Measurements from ENCODE around the gene NCKIPSD.

Gene NCKIPSD

DNA sequence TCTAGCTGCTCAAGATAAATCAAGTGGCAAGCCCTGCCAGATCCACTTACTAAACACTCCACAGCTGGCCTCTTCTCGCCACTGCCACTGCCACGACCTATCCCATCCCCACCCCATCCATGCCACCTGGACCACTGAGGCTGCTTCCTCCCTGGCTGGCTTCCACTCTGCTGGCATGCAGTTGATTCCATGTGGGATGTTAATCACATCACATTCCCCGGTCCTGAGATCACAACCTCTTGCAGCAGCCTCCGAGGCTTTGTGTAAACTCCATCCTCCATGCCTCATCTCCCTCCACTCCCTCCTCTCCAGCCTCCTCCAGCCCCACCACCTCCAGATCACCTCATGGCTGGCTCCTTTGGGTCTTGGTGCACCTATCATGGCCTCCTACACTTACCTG lies 7.7 kb downstream of the NCKIPSD start:
- no peak for DNase-seq

DNA sequence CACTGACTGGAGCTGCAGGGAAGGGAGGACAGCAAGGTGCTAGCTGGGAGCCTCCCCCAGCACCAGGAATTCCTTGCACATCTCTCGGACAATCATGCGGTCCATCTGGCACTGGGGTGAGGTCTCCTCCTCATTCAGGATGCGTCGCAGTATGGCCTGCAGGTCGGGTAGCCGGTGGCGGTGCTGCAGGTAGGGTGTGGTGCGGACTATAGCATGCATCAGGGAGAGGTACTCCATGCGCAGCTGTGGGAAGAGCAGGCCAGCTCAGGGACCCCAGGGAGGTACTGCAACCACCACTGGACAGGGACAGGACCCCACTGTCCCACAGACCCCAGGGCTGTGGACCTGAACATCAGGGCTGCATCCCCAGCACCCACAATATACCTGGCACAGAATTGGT lies 11.2 kb downstream of the NCKIPSD start:
- DNase-seq, result no peak

DNA sequence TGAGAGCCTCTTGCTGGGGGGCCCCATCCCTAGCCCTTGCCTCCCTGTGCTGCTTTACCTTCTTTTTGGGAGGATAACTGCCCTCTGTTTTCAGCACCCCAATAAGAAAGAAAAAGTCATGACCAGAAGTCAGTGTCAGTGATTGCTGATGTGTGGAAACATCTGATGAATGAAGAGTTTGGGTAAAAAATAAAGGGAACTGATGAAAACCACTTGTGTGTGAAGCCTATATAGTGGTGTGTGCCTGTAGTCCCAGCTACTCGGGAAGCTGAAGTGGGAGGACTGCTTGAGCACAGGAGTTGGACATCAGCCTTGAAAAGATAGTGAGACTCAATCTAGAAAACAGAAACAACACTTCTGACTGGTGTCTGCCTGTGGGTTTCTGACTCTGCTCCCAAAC lies 13.2 kb downstream of the NCKIPSD start:
- no peak for DNase-seq

DNA sequence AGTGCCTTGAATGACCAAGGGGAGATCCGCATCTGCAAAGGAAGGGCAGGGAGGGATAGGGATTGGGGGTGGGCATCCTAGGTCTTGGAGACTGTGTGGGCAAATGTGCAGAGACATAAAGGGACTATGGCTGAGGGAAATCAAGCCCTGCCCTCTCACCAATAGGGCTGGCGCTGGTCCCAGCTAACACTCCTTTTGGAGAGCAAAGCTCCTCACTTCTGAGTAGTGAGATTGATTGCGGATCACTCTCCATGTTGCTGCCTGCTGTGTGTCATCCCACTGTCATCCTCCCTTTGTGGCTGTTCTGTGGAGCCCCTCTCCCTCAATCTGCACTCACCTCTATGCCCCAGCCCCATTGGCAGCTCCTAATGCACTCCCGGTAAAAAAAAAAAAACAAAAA lies 20.8 kb downstream of the NCKIPSD start:
- DNase-seq, result no peak

DNA sequence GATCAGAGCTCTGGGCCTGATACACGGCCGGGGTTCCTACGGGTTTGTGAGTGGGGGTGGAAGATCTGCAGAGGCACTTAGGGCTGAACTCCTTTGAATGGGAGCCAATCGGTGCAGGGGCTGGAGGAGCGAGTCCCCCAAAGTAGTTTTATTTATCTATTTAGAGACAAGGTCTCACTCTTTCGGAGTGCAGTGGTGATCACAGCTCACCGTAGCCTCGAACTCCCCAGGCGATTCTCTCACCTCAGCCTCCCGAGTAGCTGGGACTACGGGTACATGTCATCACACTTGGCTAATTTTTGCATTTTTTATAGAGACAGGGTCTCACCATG lies 21.4 kb downstream of the NCKIPSD start:
- no peak for DNase-seq

DNA sequence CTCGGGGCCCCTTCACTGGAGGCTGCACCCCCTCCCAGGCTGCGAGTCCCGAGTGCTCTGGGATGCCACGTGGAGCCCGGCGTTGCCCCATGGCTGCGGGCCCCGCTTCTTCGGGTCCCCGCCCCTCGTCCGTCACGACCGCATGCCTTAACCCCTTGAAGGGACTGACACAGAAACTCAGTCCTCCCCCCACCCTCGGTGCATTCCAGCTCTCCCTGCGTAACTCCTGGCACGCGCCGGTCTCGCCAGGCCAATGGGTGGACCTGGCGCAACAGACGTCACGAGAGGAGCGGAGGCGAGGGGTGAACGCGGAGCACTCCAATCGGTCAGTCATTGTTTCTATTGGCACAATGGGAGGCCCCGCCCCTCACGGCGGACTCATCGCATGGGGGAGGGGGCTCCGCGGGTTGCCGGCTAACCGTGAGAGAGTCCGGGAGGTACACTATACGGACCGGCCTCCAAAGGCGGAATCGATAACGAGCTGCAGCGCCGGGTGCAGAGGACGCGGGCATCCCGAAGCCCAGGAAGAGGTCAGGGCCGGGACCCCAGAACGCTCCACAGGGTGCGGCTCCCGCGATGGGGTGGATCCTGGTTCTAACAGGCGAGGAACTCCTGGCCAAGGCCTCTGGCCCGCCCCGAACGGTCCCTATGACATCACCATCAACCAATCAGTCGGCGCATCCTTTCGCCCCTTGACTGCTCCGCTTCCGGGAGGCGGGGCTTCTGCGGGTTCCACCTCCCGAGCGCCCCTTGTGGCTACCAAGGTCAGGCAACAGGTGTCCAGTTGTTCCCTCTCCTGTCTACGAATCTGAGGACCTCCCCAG lies 22.0 kb downstream of the NCKIPSD start:
- peak; percentile 91 for DNase-seq

DNA sequence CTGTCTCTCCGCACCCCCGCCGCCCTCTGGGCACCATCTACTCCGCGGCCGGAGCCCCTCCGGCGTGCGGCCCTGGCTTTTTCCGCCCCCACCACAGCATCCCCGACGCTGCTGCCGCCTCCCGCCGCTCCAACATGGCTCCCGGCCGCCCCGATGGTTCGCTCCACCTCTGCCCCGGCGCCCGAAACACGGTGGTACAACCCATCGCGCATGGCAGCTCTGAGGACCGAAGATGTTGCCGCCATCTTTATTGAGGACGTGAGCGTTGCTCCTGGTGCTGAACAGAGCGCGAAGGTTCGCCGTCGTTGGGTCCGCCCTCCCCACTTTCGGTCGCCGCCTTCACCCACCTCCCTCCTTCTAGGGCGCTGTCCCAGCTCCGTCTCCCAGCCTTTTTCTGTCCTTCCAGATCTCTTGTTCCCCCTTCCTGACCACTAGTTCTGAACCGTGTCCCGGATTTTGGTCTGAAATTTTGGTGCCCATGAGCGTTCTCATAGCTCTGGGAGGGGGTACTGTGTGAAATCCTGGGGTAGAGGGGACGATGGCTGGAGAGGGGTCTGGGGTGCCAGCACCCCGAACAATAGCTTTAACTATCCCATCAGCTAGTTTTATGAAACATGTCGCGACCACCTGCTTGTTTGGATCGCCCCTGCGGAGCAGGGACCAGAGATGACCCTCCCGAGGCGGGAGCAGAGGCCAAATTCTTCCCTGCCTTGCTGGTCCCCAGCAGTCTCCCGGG lies 22.8 kb downstream of the NCKIPSD start, which contains the start of gene CELSR3:
Gene CELSR3, minus strand, starts transcription at position 134 of the 736 bp plus-strand sequence. CDS start 252 bp downstream, outside the sequence.
- no peak for DNase-seq

DNA sequence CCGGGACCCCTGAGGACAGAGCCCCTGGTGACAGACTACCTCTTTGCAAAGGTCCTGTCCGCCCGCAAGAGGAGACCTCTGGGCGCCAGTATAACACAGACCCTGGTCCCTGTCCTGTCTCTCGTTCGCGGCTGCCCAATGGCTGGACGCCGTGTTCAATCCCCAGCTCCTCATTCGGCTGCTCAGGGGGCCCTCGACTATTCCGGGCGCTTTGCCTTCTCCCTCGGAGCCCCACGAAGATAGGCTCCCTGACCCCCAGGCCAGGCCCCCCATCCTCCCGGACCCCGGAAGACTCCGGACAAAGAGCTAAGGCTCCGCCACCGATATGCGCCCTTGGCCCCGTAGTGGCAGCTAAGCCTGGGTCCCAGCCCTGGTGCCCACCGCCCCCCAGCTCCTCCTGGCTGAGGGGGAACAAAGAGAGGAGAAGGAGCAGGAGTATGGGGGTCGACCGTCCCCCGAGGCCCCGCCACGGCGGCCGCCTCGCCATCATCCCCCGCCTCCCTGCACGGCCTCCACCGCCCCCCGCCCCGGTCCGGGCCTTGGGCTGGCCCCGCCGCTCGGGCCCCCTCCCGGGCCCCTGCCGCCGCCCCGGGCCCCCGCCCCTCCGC lies 23.5 kb downstream of the NCKIPSD start:
- no peak for DNase-seq

DNA sequence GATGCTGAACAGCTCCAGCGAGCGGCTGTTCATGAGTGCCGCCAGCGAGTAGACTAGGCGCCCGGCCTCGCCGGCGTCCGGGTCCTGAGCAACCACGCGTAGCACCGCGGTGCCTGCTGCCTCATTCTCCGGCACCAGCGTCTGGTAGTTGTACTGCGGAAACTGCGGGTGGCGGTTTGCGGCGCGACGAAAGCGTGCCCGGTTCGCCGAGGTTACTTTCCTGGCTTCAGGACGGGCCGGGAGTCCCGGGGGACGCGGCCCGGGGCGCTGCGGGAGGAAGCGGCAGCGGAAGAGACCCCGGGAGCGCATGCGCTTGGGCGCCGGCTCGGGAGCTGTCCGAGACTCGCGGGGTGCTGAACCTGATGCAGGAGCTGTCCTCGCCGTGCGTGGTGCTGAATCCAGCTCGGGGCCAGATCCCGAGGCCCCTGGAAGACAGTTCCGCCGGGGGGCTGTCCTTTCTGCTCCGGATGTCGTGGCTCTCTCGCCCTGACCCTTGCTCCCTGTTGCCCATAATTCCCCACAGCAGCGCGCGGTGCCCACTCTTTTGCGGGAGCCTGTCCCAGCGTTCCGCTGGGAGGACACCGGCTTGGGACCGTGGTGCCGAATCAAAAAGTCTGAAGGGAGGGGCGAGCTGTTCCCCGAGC lies 24.1 kb downstream of the NCKIPSD start:
- DNase-seq, result no peak

DNA sequence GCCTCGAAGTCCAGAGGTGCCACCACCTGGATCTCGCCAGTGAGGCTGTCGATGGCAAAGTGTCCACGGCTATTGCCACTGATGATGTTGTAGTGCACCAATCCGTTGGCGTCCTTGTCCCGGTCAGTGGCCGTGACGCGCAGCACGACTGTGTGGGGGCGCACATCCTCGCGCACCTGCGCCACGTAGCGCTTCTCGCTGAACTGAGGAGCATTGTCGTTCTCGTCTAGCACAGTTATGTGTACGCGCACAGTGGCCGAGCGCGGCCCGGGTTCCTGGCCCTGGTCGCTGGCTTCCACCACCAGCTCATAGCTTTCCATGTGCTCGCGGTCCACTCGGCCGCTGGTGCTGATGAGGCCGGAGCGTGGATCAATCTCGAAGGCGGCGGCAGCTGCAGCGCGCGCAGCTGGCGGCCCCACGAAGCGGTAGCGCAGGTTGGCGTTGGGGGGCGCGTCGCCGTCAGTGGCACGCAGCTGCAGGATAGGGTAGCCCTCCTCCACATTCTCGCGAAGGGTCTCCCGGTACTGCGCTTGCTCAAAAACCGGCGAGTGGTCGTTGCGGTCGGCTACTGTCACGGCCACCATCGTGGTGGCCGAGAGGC lies 24.8 kb downstream of the NCKIPSD start:
- DNase-seq, result no peak

DNA sequence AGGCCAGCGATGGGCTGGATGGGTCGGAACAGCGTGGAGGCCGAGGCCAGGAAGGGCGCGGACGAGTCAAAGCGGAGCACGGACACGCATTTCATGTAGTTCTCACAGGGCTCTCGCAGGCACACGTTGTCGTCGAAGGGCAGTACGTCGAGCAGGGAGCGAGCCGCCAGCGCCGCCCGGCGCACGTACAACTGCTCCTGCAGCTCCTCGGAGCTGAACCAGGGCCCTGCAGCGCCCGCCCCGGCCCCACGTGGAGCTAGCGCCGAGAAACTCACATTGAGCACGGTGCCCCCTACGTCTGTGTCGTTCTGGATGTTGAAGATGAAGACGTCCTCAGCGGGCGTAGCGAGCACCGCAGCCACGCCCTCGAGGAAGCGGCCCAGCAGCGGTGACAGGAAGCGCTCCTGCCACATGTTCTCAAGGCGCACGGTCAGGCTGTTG lies 28.9 kb downstream of the NCKIPSD start:
- DNase-seq, result no peak

DNA sequence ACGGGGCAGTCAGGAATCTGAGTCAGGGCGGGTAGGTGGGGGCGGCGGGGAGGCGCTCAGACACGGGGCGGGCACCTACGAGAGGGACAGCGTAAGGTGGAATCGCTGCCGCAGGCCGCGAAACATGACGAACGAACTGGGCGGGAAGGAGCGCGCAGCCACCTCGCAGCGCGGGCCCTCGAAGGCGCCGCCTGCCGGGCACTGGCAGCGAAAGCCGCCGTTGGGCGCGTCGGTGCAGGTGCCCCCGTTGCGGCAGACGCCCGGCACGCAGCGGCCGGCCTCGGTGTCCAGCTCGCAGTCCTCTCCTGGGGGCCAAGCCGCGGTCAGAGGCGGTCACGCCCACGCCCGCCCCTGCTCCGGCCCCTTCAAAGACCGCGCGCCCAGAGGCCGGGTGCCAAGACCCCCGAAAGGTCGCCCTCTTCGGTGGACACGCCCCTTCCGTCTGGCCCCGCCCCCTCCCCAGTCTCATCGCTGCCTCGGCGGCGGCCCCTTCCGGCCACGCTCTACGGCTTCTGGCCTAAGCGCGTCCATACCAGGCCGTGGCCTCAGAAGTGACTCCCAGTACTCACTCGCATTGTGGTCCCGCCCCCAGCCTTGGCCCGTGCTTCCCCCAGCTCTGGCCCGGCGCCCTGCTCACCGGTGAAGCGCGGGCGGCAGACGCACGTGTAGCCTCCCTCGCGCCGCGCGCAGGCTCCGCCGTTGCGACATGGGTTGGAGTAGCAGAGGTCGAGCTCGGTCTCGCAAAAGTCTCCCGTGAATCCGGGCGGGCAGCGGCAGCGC lies 29.5 kb downstream of the NCKIPSD start:
- DNase-seq, result no peak

DNA sequence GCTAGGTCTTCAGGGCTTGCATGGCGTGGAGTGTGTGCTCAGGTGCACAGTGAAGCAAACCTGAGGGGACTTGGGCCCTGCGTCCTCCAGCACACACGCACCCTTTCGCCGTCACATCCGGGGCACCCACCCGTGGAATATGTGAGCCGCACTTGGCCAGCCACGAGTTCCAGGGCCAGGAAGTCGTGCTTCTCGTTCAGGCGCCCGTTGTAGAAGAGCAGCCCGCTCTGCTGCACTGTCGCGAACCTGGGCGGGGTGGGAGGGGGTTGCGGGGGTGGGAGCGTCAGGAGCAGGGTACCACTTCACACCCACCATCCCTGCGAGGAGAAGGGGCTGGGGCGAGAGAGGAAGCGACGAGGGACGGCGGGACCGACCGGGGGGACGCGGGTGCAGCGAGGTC lies 30.1 kb downstream of the NCKIPSD start:
- DNase-seq, result no peak

DNA sequence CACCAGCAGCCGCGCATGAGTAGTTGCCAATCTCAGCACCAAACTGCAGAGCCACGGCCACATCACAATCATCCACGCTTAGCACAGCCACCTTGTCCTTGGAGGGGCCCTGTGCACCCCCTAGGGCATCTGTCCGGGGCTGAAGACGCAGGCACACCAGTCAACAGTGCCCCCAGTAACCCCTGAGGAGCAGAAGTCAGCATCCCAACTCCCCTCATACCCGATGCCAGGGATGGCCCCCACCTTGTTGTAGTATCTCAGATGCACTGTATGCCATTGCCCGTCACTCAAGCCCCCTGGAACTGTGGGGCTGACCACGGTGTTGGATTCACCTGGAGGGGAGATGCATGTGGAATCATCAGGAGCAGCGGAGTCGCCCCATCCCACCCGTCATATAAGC lies 30.7 kb downstream of the NCKIPSD start:
- DNase-seq, result no peak

DNA sequence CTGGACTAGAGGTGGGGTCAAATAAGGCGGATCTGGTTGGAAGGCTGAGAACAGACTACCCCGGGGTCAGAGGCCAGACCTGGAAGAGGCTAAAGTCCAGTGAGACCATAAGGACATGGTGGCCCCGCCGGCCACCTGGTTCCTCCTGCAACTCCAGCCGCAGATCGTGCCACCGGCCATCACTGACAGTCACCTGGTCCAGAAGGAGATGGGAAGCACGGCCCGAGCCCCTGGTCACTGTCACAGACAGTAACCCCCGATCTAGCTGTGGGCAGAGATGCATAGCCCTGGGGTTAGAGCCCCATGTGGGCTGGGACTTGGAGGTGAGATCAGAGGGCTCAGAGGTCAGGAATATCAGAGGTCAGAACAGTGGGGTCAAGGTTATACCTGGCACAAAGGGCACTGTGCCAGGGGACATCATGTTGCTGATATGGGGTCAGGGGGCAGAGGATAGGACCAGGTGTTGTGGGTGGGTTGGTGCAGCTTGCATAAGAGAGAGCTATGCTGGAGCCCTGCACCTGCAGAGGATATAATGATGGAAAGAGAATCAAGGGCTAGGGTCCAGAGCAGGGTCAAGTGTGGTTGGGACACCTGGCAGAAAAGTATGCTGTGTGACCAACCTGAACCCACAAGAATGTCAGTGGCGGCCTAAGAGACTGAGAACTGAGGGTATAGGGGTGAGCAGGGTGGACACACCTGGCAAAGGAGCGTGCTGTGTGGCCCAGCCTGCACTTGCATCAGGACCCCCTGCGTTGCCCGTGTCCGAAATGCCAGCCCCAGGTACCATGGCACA lies 32.6 kb downstream of the NCKIPSD start:
- DNase-seq, result no peak

DNA sequence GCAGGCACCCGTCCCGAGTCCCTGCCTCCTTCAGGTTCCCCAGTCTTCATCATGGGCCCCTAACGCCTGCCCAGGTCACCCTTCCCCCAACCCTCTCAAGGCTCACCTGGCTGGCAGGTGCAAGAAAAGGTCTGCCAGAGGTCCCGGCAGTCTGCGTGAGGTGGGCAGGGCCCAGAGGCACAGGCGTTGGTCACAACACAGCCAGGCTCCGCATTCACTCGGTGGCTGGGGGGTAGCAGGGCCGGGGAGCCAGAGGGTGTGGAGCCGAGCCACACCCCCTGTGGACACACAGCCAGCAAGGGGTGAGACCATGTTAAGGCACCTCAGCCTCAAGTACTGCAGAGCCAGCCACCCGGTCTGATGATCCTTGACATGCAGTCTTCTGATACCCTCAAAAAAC lies 33.9 kb downstream of the NCKIPSD start:
- DNase-seq, result no peak

DNA sequence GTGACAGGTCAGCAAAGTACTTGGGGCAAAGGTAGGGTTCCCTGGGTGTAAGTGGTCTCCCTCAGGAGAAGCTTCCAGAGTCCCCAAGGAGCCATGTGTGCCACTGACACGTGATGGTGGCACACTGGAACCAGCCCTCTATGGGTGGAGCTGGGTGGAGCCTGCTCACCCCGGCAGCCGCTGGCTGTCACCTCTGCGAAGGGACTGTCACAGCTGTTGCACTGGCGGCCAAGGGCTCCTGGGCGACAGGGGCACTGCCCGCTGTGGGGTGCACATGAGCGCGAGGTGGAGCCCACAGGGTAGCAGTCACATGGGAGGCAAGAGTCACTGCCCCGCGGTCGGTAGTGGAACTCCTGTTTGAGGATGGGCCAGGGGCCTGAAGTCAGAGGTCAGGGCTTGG lies 35.0 kb downstream of the NCKIPSD start:
- no peak for DNase-seq

DNA sequence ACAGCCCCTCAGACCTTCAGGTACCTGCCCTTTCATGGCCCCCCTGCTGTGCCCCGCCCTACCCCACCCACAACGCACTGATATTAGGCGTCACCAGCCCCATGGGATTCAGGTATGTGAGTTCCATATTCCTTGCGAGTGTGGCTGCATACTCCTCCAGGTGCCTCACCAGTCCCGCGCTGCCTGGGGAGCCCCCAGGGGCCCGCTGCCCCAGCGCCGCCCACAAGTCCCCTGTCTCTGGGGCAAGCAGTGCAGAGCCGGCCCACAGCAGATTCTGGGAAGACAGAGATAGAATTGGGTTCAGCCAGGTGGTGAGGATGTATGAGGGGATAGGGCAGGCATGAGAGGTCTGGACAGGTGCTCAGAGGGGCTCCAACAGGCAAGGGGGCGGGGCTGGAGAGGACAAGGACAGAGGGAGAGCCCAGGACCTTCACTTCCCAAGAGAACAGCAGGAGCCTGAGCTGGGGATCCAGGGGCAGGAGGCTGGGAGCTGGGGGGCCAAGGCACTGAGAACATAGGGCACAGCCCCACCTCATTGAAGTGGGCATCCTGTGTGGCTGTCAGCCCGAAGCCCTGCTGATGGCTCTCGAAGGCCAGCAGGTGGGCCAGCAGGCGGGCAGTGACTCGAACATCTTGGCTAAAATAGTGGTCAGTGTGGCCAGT lies 37.4 kb downstream of the NCKIPSD start:
- DNase-seq, result no peak

DNA sequence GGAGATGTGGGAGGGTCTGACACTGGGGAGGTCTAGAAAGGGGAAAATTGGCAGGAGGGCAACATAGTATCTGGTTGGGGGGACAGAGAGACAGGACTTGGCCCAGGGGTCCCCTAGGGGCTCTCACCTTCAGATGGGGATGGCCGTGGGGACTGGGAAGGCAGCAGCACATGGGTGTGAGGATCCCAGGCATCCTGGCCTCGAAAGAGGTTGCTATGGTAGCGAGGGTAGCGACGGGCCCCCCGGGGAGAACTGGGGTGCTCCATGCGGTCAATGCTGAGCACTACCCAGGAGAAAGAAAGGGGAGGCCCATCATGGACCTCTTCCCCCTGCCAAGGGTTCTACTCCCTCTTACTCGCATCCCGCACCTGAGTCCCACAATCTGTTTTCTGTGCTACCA lies 38.0 kb downstream of the NCKIPSD start:
- no peak for DNase-seq

DNA sequence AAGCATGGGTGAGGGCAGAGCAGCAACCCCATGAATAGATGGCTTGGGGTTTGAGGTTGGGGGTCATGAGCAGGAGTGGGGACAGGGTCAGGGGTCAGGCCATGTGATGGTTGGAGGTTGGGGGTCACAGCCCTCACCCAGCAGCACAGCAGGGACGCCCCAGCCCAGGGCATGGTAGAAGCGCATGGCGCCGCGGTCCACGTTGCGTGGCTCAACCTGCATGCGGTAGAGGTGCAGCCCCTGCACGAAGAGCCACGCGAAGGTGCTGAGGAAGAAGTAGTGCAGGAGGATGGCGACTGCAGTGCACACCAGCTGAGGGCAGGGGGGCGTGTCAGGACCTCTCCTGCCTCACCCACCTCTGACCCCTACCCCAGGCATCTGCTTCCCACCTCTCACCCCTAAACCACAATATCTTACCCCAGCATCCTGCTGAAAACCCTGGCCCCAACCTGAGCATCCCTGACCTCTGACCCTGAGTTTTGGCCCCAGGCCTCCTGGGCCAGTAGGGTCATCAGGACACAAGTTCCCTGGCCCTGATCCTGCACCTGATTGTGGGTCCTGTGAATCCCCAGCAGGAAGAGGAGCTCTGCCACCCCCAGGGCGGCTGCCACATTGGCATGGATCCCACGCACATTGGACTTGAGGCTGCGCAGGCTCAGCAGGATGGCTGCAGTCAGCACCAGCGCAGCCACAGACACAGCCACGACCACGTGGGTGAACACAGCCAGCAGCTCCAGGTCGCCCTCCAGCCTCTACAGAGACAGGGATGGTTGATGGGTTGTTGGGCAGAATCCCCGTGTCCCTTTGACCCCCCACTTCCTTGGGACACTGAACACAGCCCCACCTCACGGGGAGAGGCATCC lies 40.6 kb downstream of the NCKIPSD start:
- DNase-seq, result no peak

Measured in 8988T (cell line).